CD4-positive, alpha-beta T cell (primary cell): Measurements from ENCODE around the gene USP47. TPM values are rescaled to one million over a fixed set of nuclear protein-coding genes. Genes with fewer than 3 reads are reported as not detected.

Source experiments
- ATAC-seq: fragments of 200-7000 bp; cut with Tn5 transposase; one replicate; pipeline ENCODE4 v1.10.0; 2022; ENCODE audit warnings: mild to moderate bottlenecking; ENCODE audit not compliant: poor library complexity
- CTCF ChIA-PET: fragments of 350-600 bp; sonication (Branson Sonifier 250); formaldehyde crosslinking; loops from one replicate; lab custom pipeline; 2021; ENCODE audit warnings: antibody characterized with exemption, inconsistent platforms; lab: Charles Lee
- POLR2A ChIA-PET: fragments of 350-600 bp; sonication (Branson Sonifier 250); formaldehyde crosslinking; loops from one replicate; lab custom pipeline; 2021; ENCODE audit warnings: antibody characterized with exemption, inconsistent platforms; lab: Charles Lee
- DNase-seq, 14 experiments: peaks; one replicate each; pipeline ENCODE4 v3.0.0-alpha.2; 2013 to 2020; ENCODE audit warnings: mixed read lengths in 2 of 14
- H3K27ac ChIP-seq, 2 donors: one replicate each; pipeline versions ENCODE4 v1.5.1 to v1.7.0; 2013; ENCODE audit warnings: low read length in 2 of 2, low read depth in 1 of 2, mild to moderate bottlenecking in 1 of 2
- H3K27me3 ChIP-seq, 2 experiments: 1 replicate in 1 of 2; 2 replicates in 1 of 2; pipeline versions ENCODE4 v1.6.1 to v1.7.0; 2013; ENCODE audit warnings: low read length in 2 of 2, control low read depth in 1 of 2, mild to moderate bottlenecking in 1 of 2, moderate library complexity in 1 of 2; ENCODE audit not compliant: insufficient read depth in 2 of 2, control insufficient read depth in 1 of 2
- H3K36me3 ChIP-seq: one replicate; pipeline ENCODE4 v1.6.1; 2013; ENCODE audit warnings: low read length, control low read depth; ENCODE audit not compliant: insufficient read depth
- H3K4me1 ChIP-seq: one replicate; pipeline ENCODE4 v1.6.1; 2013; ENCODE audit warnings: low read length, control low read depth; ENCODE audit not compliant: insufficient read depth
- H3K4me3 ChIP-seq: one replicate; pipeline ENCODE4 v1.5.1; 2013; ENCODE audit warnings: mild to moderate bottlenecking, low read length, moderate library complexity
- H3K9me3 ChIP-seq, 2 experiments: 1 replicate in 1 of 2; 2 replicates in 1 of 2; pipeline versions ENCODE4 v1.6.1 to v1.7.0; 2013; ENCODE audit warnings: low read length in 2 of 2, mild to moderate bottlenecking in 2 of 2, control low read depth in 1 of 2, moderate library complexity in 1 of 2; ENCODE audit not compliant: control insufficient read depth in 1 of 2, insufficient read depth in 1 of 2
- H3K27ac Mint-ChIP-seq: one replicate; pipeline ENCODE4 v1.8.0; 2020; ENCODE audit warnings: mixed read lengths
- H3K27me3 Mint-ChIP-seq: one replicate; pipeline ENCODE4 v1.8.0; 2021; ENCODE audit warnings: mixed read lengths
- H3K36me3 Mint-ChIP-seq: one replicate; pipeline ENCODE4 v1.8.0; 2021; ENCODE audit warnings: low read depth, mixed read lengths
- H3K4me1 Mint-ChIP-seq: one replicate; pipeline ENCODE4 v1.8.0; 2021; ENCODE audit warnings: low read depth, mixed read lengths
- H3K4me3 Mint-ChIP-seq: one replicate; pipeline ENCODE4 v1.8.0; 2020; ENCODE audit warnings: mild to moderate bottlenecking, mixed read lengths
- H3K9me3 Mint-ChIP-seq: one replicate; pipeline ENCODE4 v1.8.0; 2020; ENCODE audit warnings: mixed read lengths
- intact Hi-C, 2 experiments: fragments of 100-400 bp; cut with DNase I in 1 of 2; cut with micrococcal nuclease in 1 of 2; formaldehyde crosslinking; loops; one replicate each; pipeline versions ENCODE4 v1.15.1 to v1.9.0; 2023 to 2025; cut with DNase I, micrococcal nuclease
- total RNA-seq, 174 experiments: library from RNA in 2 of 174; stranded (reverse) in 2 of 174; gene quantifications; one replicate each; pipeline ENCODE4 v1.2.3 and lab custom pipeline; 2021 to 2026
- TF ChIP-seq, protein P1 (sequence below): fragments of 200-600 bp; IDR thresholded peaks from one replicate; pipeline ENCODE4 v1.8.0; 2022; ENCODE audit warnings: antibody characterized with exemption, mild to moderate bottlenecking

The USP47 gene
- total RNA-seq, 2 experiments from 2014 or later, result 97.0 to 100 TPM

DNA sequence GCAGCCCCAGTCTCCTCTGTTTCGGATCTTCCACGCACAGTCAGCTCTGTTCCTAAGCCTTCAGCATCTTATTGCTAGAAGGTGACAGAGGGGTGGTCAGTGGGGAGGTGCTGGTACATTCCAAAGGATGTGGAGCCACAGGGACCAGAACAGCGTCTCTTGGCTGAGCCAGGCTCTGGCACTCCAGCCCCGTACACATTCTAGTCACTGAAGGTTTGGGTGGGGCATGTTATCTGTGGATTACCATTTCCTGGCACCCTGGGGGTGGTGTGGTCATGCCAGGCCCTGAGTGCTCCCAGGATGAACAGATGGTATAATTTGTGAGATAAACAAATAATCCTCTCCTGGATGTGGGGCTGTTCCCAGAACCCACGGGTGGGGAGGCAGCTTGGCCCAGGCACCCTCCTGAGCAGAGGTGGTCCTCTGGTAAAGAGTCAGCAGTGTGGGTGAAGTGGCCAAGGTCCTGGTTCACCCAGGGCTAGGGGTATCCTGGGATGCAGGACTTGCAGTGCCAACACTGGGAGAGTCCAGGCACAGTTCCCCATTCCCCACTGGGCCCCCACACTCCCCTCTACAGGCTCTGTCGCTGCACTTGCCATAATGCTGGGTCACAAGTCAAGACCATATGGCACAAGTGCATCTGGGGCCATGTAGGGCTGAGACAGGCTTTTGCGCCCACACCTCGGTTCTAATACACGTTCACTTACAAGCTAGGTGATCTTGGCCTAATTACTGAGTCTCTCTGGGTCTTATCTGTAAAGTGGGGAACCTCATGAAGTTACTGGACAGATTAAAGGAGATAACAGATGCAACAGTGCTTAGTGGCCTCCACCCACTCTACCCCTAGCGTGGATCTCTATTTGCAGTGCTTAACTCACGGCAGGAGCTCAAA is 133.7 kb downstream of the USP47 start:
- Mint-ChIP-seq H3K4me3 (no peak overlapping the region), H3K27ac (no peak overlapping the region), H3K4me1 (peaks cover 7% of the 10 kb centered on the region), H3K9me3 (no peaks in the 10 kb centered on the region), H3K27me3 (no peaks in the 10 kb centered on the region), H3K36me3 (no peaks in the 10 kb centered on the region)
- DNase-seq, result no peak
- intact Hi-C loops, result no loop called here
- Histone ChIP-seq H3K4me3 (no peak overlapping the region), H3K27me3 (no peaks in the 10 kb centered on the region), H3K4me1 (peaks cover 10% of the 10 kb centered on the region), H3K9me3 (no peaks in the 10 kb centered on the region), H3K27ac (no peak overlapping the region), H3K36me3 (no peaks in the 10 kb centered on the region)
- TF ChIP-seq, protein P1, sequence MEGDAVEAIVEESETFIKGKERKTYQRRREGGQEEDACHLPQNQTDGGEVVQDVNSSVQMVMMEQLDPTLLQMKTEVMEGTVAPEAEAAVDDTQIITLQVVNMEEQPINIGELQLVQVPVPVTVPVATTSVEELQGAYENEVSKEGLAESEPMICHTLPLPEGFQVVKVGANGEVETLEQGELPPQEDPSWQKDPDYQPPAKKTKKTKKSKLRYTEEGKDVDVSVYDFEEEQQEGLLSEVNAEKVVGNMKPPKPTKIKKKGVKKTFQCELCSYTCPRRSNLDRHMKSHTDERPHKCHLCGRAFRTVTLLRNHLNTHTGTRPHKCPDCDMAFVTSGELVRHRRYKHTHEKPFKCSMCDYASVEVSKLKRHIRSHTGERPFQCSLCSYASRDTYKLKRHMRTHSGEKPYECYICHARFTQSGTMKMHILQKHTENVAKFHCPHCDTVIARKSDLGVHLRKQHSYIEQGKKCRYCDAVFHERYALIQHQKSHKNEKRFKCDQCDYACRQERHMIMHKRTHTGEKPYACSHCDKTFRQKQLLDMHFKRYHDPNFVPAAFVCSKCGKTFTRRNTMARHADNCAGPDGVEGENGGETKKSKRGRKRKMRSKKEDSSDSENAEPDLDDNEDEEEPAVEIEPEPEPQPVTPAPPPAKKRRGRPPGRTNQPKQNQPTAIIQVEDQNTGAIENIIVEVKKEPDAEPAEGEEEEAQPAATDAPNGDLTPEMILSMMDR, result no peak
- ChIA-PET CTCF (no interaction called here), POLR2A (no interaction called here)
- ATAC-seq, result no peak

DNA sequence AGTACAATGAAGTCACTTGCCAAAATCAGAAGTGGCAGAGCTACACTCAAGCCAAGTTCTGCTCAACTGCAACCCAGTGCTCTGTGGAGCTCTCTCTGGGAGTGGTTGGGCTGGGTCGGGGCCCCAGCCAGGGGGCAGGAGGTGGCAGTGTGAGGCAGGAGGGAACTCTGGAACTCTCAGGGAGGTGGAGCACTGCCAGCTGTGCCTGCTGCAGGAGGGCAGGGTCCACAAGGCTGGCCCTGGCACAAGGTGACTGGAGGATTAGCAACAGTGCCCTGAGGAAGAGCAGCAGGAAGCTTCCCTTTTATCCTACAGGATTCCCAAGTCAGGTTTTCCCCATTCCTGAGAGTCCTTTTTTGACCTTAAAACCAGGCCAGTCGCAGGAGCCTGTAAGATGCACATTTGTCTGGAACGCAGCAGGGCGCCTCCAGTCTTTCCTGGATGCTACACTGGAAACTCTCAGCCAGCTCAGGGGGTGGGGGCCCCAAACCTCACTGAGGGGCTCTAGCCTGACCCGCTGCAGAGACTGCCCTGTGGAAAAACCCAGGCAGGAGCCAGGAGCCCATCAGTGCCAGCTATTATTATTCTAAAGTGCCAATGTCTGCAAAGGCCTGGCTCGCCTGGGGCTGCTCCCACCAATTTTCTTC is 134.8 kb downstream of the USP47 start:
- ATAC-seq, result no peak
- intact Hi-C loops, result no loop called here

DNA sequence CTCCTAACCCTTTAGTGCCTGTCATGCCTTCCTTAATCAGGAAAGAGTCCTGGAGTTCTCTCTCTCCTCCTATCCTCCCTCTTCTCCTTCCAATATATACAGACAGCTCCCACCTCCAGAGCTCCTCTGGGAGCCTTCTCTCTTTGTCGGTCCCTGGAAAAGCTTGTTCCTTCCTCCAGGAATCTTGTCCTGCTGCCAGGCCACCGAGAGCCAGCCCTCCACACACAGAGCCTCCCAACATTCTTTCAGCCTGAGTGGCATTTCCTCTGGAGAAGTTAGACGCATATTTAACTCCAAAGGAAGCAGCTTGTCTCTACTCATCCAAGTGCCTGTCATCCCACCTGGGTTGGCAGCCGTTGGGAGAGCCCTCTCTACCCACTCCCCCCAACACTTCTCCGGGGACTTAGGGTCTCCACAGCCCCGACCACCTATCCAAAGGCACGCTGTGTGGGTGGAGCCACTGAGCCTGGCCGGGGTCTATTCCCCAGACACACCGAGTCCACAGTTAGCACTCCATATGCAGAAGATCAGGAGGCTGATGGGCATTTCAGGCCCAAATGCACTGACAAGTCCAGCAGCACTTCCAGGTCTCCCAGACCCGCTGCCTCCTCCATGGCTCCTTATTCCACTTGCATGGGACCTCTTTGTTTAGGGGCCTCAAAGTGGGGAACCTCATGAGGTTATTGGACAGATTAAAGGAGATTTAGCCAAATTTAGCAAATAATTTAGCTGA is 135.6 kb downstream of the USP47 start:
- no peak overlapping the region for H3K27ac Mint-ChIP-seq
- intact Hi-C loops, result no loop called here
- peaks cover 7% of the 10 kb centered on the region for H3K4me1 Mint-ChIP-seq
- Histone ChIP-seq H3K27me3 (no peaks in the 10 kb centered on the region), H3K4me3 (no peak overlapping the region), H3K4me1 (peaks cover 10% of the 10 kb centered on the region), H3K9me3 (peaks cover 0 to 15% of the 10 kb centered on the region in 2 experiments), H3K27ac (no peak overlapping the region), H3K36me3 (no peaks in the 10 kb centered on the region)
- no peaks in the 10 kb centered on the region for H3K27me3 Mint-ChIP-seq
- CTCF ChIA-PET, result no interaction called here
- TF ChIP-seq, protein P1, result no peak
- no peak overlapping the region for H3K4me3 Mint-ChIP-seq
- ATAC-seq, result no peak
- no peaks in the 10 kb centered on the region for H3K36me3 Mint-ChIP-seq
- POLR2A ChIA-PET, result no interaction called here
- no peak for DNase-seq
- H3K9me3 Mint-ChIP-seq, result no peaks in the 10 kb centered on the region

More for the DNA sequence above, 134.8 kb downstream of the USP47 start:
- Histone ChIP-seq H3K36me3 (no peaks in the 10 kb centered on the region), H3K4me1 (peaks cover 10% of the 10 kb centered on the region), H3K4me3 (no peak overlapping the region), H3K9me3 (peaks cover 0 to 11% of the 10 kb centered on the region in 2 experiments), H3K27ac (no peak overlapping the region), H3K27me3 (no peaks in the 10 kb centered on the region)
- no peak overlapping the region for H3K4me3 Mint-ChIP-seq
- ChIA-PET POLR2A (no interaction called here), CTCF (no interaction called here)
- H3K27me3 Mint-ChIP-seq, result no peaks in the 10 kb centered on the region
- TF ChIP-seq, protein P1, result no peak
- H3K9me3 Mint-ChIP-seq, result no peaks in the 10 kb centered on the region
- peaks cover 7% of the 10 kb centered on the region for H3K4me1 Mint-ChIP-seq
- no peak overlapping the region for H3K27ac Mint-ChIP-seq
- H3K36me3 Mint-ChIP-seq, result no peaks in the 10 kb centered on the region
- no peak for DNase-seq
